DOHH2 (cell line): ENCODE data around the gene PCSK9.

Experiments
- H3F3A ChIP-seq: fragments of 200-600 bp; sonication (generic), shearing (Covaris generic); 2 replicates; pipeline ENCODE4 v1.6.0; 2016; ENCODE audit warnings: antibody characterized with exemption, mild to moderate bottlenecking; ENCODE audit not compliant: control insufficient read depth, insufficient read depth
- H3K27ac ChIP-seq: fragments of 200-600 bp; sonication (generic); 2 replicates; pipeline ENCODE4 v1.5.1; 2014; ENCODE audit warnings: low read depth, mild to moderate bottlenecking, low read length, moderate library complexity
- H3K27me3 ChIP-seq: fragments of 200-600 bp; sonication (generic); 2 replicates; pipeline ENCODE4 v1.6.1; 2014; ENCODE audit warnings: mild to moderate bottlenecking, low read length, mixed read lengths; ENCODE audit not compliant: control insufficient read depth
- H3K36me3 ChIP-seq: fragments of 200-600 bp; sonication (generic); 2 replicates; pipeline ENCODE4 v1.6.1; 2014; ENCODE audit warnings: mild to moderate bottlenecking, low read length, moderate library complexity, mixed read lengths; ENCODE audit not compliant: control insufficient read depth
- H3K4me1 ChIP-seq: fragments of 200-600 bp; sonication (generic); 2 replicates; pipeline ENCODE4 v1.6.1; 2014; ENCODE audit warnings: mild to moderate bottlenecking, low read length, mixed read lengths; ENCODE audit not compliant: control insufficient read depth
- H3K4me2 ChIP-seq: fragments of 200-600 bp; sonication (generic); 2 replicates; pipeline ENCODE4 v1.6.0; 2014; ENCODE audit warnings: mild to moderate bottlenecking, low read length, moderate library complexity
- H3K4me3 ChIP-seq: fragments of 200-600 bp; sonication (generic); 2 replicates; pipeline ENCODE4 v1.5.1; 2014; ENCODE audit warnings: mild to moderate bottlenecking, low read length, mixed read lengths
- H3K79me2 ChIP-seq: fragments of 200-600 bp; sonication (generic); 2 replicates; pipeline ENCODE4 v1.6.1; 2014; ENCODE audit warnings: mild to moderate bottlenecking, low read length, mixed read lengths; ENCODE audit not compliant: control insufficient read depth
- H3K9me2 ChIP-seq: fragments of 200-600 bp; sonication (generic); replicated peaks from 2 replicates; pipeline ENCODE4 v1.6.1; 2014; ENCODE audit warnings: mild to moderate bottlenecking, low read length, mixed read lengths; ENCODE audit not compliant: control insufficient read depth
- H3K9me3 ChIP-seq: fragments of 200-600 bp; sonication (generic); 2 replicates; pipeline ENCODE4 v1.6.1; 2014; ENCODE audit warnings: antibody characterized with exemption, low read length, mixed read lengths; ENCODE audit not compliant: control insufficient read depth, insufficient read depth
- H4K20me1 ChIP-seq: fragments of 200-600 bp; sonication (generic); 2 replicates; pipeline ENCODE4 v1.6.0; 2014; ENCODE audit warnings: low read depth, mild to moderate bottlenecking, antibody characterized with exemption, low read length, moderate library complexity; ENCODE audit not compliant: control insufficient read depth, insufficient read depth
- CTCF ChIP-seq: fragments of 200-600 bp; sonication (generic); IDR thresholded peaks from one replicate; pipeline ENCODE4 v1.5.1; 2014; ENCODE audit warnings: antibody characterized with exemption, mild to moderate bottlenecking, low read depth, low read length; ENCODE audit not compliant: poor library complexity, severe bottlenecking
- EZH2phosphoT487 ChIP-seq: fragments of 200-600 bp; sonication (generic); IDR thresholded peaks from 2 replicates; pipeline ENCODE4 v1.6.1; 2017; ENCODE audit warnings: borderline replicate concordance, mild to moderate bottlenecking, antibody characterized with exemption, low read length, moderate library complexity, mixed read lengths

PCSK9 gene

GRCh38 chr1:55037733-55038551 is 1.4 kb upstream of the PCSK9 start:
- H3K4me1 ChIP-seq: no peaks in the 10 kb centered on the region
- H3K9me3 ChIP-seq: no peaks in the 10 kb centered on the region
- no peak overlapping the region for H3K27ac ChIP-seq
- no peak for TF ChIP-seq EZH2phosphoT487
- TF ChIP-seq CTCF: no peak
- no peaks in the 10 kb centered on the region for H3F3A ChIP-seq
- no peaks in the 10 kb centered on the region for H4K20me1 ChIP-seq
- H3K79me2 ChIP-seq: no peaks in the 10 kb centered on the region
- peaks cover 37% of the 10 kb centered on the region for H3K27me3 ChIP-seq
- H3K9me2 ChIP-seq: no peaks in the 10 kb centered on the region
- H3K4me3 ChIP-seq: no peak overlapping the region
- H3K4me2 ChIP-seq: no peak overlapping the region
- no peaks in the 10 kb centered on the region for H3K36me3 ChIP-seq

DNA sequence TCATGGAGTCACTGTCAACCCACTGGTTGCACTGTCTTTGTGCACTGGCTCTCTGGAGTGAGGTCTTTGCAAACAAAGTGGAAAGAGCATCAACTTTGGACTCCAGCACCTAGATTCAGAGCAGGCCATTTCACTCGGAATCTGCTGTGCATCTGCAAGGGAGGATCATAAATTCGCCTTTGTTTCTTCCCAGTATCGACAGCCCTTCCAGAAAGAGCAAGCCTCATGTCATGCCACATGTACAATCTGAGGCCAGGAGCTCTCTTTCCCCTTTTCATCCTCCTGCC is 853 bp upstream of the PCSK9 start:
- H3K9me2 ChIP-seq: no peaks in the 10 kb centered on the region
- no peak overlapping the region for H3K27ac ChIP-seq
- no peaks in the 10 kb centered on the region for H3K9me3 ChIP-seq
- no peaks in the 10 kb centered on the region for H3K36me3 ChIP-seq
- no peak overlapping the region for H3K4me2 ChIP-seq
- no peaks in the 10 kb centered on the region for H3F3A ChIP-seq
- TF ChIP-seq EZH2phosphoT487 (no peak), CTCF (no peak)
- no peaks in the 10 kb centered on the region for H3K79me2 ChIP-seq
- no peak overlapping the region for H3K4me3 ChIP-seq
- no peaks in the 10 kb centered on the region for H3K4me1 ChIP-seq
- no peaks in the 10 kb centered on the region for H4K20me1 ChIP-seq
- H3K27me3 ChIP-seq: peaks cover 32% of the 10 kb centered on the region

DNA sequence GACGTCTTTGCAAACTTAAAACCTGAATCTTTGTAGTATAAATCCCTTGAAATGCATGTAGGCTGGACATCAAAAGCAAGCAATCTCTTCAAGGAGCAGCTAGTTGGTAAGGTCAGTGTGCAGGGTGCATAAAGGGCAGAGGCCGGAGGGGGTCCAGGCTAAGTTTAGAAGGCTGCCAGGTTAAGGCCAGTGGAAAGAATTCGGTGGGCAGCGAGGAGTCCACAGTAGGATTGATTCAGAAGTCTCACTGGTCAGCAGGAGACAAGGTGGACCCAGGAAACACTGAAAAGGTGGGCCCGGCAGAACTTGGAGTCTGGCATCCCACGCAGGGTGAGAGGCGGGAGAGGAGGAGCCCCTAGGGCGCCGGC is 390 bp upstream of the PCSK9 start:
- Histone ChIP-seq H4K20me1 (no peaks in the 10 kb centered on the region), H3K27ac (no peak overlapping the region), H3K4me3 (no peak overlapping the region), H3K79me2 (no peaks in the 10 kb centered on the region), H3K27me3 (peaks cover 28% of the 10 kb centered on the region), H3K4me2 (no peak overlapping the region), H3K4me1 (no peaks in the 10 kb centered on the region), H3F3A (no peaks in the 10 kb centered on the region), H3K36me3 (no peaks in the 10 kb centered on the region), H3K9me2 (no peaks in the 10 kb centered on the region), H3K9me3 (no peaks in the 10 kb centered on the region)
- TF ChIP-seq CTCF: no peak
- no peak for TF ChIP-seq EZH2phosphoT487
